GM18507 (cell line): Measurements from ENCODE around the gene KIF2A.

Experiments
- DNase-seq: peaks from one replicate; pipeline ENCODE4 v3.0.0; 2011; ENCODE audit warnings: low read depth; ENCODE audit not compliant: insufficient read length; ENCODE audit errors: extremely low spot score
- FAIRE-seq: peaks from 2 replicates; lab custom pipeline; 2011; peaks lifted over from hg19 to GRCh38; lab: Jason Lieb, UNC

The KIF2A gene

GRCh38 chr5:62371409-62371808, 65.4 kb downstream of the KIF2A start:
- no peak for FAIRE-seq
- DNase-seq, result no peak

- no peak for DNase-seq
- no peak for FAIRE-seq
Observed at GRCh38 chr5:62372600-62372999, 66.6 kb downstream of the KIF2A start.

GRCh38 chr5:62373382-62373781, 67.4 kb downstream of the KIF2A start:
- FAIRE-seq, result no peak

GRCh38 chr5:62374090-62374489, 68.1 kb downstream of the KIF2A start:
- FAIRE-seq (no peak), DNase-seq (no peak)

More at GRCh38 chr5:62373382-62373781, 67.4 kb downstream of the KIF2A start:
- DNase-seq, result no peak

DNA sequence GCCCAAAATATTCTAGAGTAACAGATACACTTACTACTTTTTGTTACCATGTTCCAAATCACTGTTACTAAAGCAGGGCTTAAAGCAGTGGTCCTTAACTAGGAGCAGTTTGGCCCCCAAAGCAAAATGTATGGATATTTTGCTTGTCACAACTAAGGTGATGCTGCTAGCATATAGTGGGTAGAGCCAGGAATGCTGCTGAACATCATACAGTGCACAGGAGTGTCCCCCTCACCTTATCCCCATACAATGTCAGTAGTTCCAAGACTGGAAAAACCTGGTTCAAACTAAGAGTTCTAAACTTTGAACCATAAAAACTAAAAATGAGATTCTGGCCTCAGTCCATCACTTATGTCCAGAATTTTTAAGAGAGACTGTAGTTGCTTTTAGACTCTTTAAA, 69.6 kb downstream of the KIF2A start:
- DNase-seq, result no peak
- no peak for FAIRE-seq

DNA sequence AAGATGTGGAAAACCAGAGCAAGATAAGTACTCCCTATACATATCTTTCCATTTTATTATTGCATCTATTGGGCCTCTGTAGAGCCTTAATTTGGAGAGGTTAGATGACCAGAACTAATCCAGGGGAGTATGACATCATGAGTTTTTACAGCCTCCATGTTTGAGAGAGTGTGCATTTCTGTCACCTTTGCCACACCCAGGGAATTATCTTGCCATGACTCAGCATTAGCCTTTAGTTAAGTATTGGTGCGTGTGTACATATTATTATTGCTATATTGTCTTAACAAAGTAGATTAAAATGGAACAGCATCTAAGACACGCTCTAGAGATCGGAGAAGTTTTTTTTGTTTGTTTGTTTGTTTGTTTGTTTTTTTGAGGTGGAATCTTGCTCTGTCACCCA, 70.1 kb downstream of the KIF2A start:
- FAIRE-seq (no peak), DNase-seq (no peak)

DNA sequence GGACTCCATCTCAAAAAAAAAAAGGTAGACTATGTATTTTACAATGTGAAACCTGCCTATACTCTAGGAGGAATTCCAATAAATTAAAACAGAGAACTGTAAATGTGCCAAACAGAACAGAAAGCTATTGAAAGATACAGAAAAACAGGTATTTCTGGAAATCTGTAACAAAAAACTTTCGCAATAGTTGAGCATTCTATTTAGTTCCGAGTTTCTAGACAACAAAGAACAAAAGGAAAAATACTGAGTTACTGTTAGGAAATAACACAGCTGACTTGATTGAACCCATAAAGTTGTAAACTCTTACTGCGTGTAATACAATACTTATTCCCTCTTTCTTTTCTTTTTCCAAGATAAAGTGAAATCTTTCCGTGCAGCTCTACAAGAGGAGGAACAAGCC, 79.1 kb downstream of the KIF2A start:
- DNase-seq (no peak), FAIRE-seq (peak; percentile 36)

- DNase-seq, result no peak
- no peak for FAIRE-seq
Observed at GRCh38 chr5:62385816-62386400, 79.9 kb downstream of the KIF2A start.

DNA sequence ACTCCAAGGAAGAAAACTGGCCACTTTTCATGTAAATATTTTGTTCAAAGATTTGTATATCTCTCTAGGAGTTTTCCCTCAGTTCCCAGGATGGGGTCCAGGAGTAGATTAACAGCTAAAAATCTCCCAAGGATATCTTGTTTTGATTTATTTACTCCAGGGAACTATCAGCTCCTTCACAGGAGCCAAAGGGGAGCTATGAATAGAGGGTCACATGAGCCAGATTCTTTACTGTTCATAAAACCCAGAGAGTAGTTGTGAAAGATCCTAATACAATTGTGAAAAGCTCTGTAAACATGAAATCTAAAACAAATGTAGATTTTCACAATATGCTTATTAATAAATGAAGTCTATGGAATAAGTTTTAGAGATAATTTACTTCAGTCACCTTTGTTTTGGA, 80.8 kb downstream of the KIF2A start:
- FAIRE-seq (no peak), DNase-seq (no peak)

DNA sequence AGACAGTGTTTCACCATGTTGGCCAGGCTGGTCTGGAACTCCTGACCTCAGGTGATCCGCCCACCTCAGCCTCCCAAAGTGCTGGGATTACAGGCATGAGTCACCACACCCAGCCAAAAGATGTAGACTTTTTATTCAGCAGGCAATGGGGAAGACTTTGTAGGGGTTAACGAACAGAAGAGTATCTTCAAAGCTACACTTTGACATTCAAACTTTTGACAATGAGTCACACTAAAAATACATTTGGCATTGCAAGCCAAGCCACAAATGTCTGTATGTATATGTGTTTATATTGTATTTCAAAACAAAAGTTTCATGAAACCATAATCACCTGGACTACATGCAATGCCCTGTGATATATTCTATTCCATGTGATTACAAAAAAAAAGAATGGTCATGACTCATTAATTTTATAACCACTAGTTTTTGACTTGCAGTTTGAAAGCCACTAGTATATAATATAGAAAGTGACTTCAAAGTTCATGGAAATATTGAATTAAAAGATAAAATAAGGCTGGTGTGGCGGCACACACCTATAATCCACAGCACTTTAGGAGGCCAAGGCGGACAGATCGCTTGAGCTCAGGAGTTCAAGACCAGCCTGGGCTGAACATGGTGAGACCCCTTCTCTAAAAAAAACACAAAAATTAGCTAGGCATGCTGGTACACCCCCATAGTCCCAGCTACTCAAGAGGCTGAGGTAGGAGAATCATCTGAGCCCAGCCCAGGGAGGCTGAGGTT, 89.4 kb downstream of the KIF2A start:
- FAIRE-seq, result no peak
- no peak for DNase-seq

- FAIRE-seq (peak; percentile 99), DNase-seq (peak; percentile 84)
Observed at GRCh38 chr5:62403411-62404250, 97.6 kb downstream of the KIF2A start, which contains the start of gene DIMT1. Gene DIMT1 (minus strand): TSS chr5:62403905. CDS start chr5:62403772, 133 bp downstream.

- DNase-seq (peak; percentile 97), FAIRE-seq (peak; percentile 100)
Observed at GRCh38 chr5:62412549-62413329, 106.7 kb downstream of the KIF2A start, which contains the start of gene IPO11. Gene IPO11 (plus strand): TSS chr5:62412763. CDS start chr5:62437280, 24,517 bp downstream.

DNA sequence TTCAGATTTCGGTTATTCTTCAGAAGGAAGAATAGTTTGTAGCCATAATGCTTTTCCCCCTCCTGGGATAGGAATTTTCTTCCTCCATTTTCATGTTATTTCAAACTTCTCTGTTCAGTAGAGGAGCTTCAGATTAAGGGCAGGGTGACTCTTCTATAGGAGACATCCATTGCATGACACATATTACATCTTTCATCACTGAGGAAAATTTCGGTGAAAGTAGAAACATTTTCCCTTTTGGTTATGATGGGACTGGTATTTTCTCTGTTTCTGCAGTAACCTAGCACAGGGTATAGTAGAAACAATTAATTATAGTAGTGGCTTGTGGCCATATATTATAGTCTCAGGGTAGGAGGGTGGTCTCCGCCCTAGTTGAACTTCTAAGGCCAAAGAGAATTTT, 107.7 kb downstream of the KIF2A start:
- DNase-seq (no peak), FAIRE-seq (no peak)

- FAIRE-seq (no peak), DNase-seq (no peak)
Observed at GRCh38 chr5:62418462-62419076, 112.6 kb downstream of the KIF2A start.

- FAIRE-seq, result no peak
- no peak for DNase-seq
Observed at GRCh38 chr5:62419609-62420008, 113.6 kb downstream of the KIF2A start.

DNA sequence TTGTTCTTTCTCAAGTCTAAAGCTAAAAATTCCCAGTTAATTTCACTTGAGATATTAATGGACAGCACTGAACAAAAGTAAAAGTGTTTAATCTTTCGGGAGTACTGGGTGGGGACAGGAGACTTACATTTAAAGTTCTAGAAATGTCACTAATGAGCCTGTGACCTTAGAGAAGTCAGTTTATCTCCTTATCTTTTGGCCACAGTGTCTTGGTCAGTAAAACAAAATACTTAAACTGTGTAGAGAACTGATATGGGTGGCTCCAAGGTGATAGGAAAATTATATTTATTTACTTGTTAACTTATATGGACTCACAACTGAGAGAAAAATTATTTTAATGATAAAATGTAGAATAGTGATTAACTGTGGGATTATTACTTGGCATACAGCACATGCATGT, 115.4 kb downstream of the KIF2A start:
- DNase-seq (no peak), FAIRE-seq (no peak)

- no peak for FAIRE-seq
- DNase-seq, result no peak
Observed at GRCh38 chr5:62424763-62425162, 118.8 kb downstream of the KIF2A start.

- DNase-seq (no peak), FAIRE-seq (no peak)
Observed at GRCh38 chr5:62431735-62432620, 126.0 kb downstream of the KIF2A start.
